Measurements from ENCODE around the gene CX3CR1. TPM values are rescaled to one million over a fixed set of nuclear protein-coding genes. Genes with fewer than 3 reads are reported as not detected.
"Not testable (repeated sequence)": the region's sequence is repeated elsewhere in the genome, so short reads cannot be mapped to it uniquely, and the experiment has no call there.

CX3CR1 gene
- total and polyA plus RNA-seq, 8 donors: 0.06 to 0.43 (median 0.26) TPM; not detected in 4

GRCh38 chr3:39234651-39235050 lies 45.2 kb downstream of the CX3CR1 start:
- Histone ChIP-seq H3K4me1 (no peaks in the 10 kb centered on the region), H3K4me3 (no peak overlapping the region), H3K27ac (no peak overlapping the region), H3K36me3 (no peaks in the 10 kb centered on the region), H3K27me3 (peaks cover 0 to 32% (median 3%) of the 10 kb centered on the region in 3 donors), H3K9me3 (no peaks in the 10 kb centered on the region)
- peak in 1 of 2 donors; percentile 28 for DNase-seq
- intact Hi-C loops (cut with DNase I; ENCODE audit: low total_unique reads): no loop called here
- 20 to 32% (median 25%) methylated on average over 2 of the region's 2 CpGs for WGBS, 5 donors
- TF ChIP-seq POLR2A (IDR thresholded peaks at IDR 0.05) (no peak), CTCF (IDR thresholded peaks at IDR 0.05) (no peak)

DNA sequence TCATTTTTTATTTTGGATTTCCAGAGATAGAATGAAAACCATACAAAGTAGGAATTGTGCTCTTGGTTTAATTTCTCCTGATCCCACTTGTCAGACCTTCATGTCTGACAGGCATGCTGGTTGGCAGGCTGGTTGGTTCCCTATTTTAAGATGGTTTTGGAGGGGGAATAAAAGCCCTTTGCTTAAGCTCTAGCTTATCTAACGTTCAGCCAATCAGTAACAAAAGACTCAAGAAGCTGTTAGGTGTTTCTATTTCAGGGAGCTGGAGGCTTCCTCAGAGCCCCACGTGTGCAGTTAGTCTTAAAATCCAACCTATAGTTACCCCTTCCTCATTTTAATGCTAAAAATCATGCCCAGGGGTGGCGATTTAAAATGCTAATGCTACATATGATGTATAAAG lies 47.0 kb downstream of the CX3CR1 start:
- intact Hi-C loops (cut with DNase I; ENCODE audit: low total_unique reads): no loop called here
- TF ChIP-seq POLR2A (IDR thresholded peaks at IDR 0.05) (no peak), CTCF (IDR thresholded peaks at IDR 0.05) (no peak), POLR2AphosphoS5 (IDR thresholded peaks at IDR 0.05) (no peak), EP300 (IDR thresholded peaks at IDR 0.05) (no peak)

DNA sequence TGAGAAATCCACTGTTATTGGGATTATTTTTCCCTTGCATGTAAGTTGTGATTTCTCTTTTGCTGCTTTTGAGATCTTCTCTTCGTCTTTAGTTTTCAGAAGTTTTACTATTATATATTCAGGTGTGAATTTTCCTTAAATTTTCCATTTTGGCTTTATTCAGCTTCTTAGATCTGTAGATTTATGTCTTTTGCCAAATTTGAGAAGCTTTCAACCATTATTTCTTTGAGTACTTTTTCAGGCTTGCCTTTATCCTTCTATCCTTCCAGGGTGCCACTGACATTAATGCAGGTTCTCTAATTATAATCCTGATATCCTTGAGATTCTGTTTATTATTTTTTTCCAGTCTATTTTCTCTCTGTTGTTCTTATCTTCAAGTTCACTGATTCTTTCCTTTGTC lies 49.4 kb downstream of the CX3CR1 start:
- WGBS, 5 donors: 79 to 92% (median 86%) methylated on average over 1 of the region's 1 CpG
- TF ChIP-seq POLR2A (IDR thresholded peaks at IDR 0.05): no peak
- no peak for TF ChIP-seq POLR2AphosphoS5 (IDR thresholded peaks at IDR 0.05)
- no peak for TF ChIP-seq EP300 (IDR thresholded peaks at IDR 0.05)
- TF ChIP-seq CTCF (IDR thresholded peaks at IDR 0.05): no peak
- no peak for DNase-seq

More for the DNA sequence above, 47.0 kb downstream of the CX3CR1 start:
- peaks cover 0 to 29% (median 3%) of the 10 kb centered on the region in 3 donors for H3K27me3 ChIP-seq
- no peaks in the 10 kb centered on the region for H3K36me3 ChIP-seq
- H3K4me3 ChIP-seq: no peak overlapping the region
- WGBS, 5 donors: 28 to 33% (median 32%) methylated on average over 3 of the region's 3 CpGs
- no peaks in the 10 kb centered on the region for H3K9me3 ChIP-seq
- no peak overlapping the region for H3K27ac ChIP-seq
- no peaks in the 10 kb centered on the region for H3K4me1 ChIP-seq
- no peak for DNase-seq

GRCh38 chr3:39228496-39228895 lies 51.3 kb downstream of the CX3CR1 start:
- Histone ChIP-seq H3K27ac (no peak overlapping the region), H3K36me3 (no peaks in the 10 kb centered on the region), H3K4me3 (no peak overlapping the region), H3K4me1 (no peaks in the 10 kb centered on the region), H3K9me3 (no peaks in the 10 kb centered on the region), H3K27me3 (peaks cover 0 to 6% (median 0%) of the 10 kb centered on the region in 3 donors)
- no peak for DNase-seq
- 71 to 90% (median 78%) methylated on average over 3 to 4 of the region's 4 CpGs for WGBS, 5 donors
- intact Hi-C loops (cut with DNase I; ENCODE audit: low total_unique reads): no loop called here
- TF ChIP-seq CTCF (IDR thresholded peaks at IDR 0.05) (no peak), EP300 (IDR thresholded peaks at IDR 0.05) (no peak), POLR2AphosphoS5 (IDR thresholded peaks at IDR 0.05) (no peak), POLR2A (IDR thresholded peaks at IDR 0.05) (no peak)

More for the DNA sequence above, 49.4 kb downstream of the CX3CR1 start:
- Histone ChIP-seq H3K27ac (no peak overlapping the region), H3K9me3 (no peaks in the 10 kb centered on the region), H3K27me3 (peaks cover 0 to 25% (median 3%) of the 10 kb centered on the region in 3 donors), H3K36me3 (no peaks in the 10 kb centered on the region), H3K4me3 (no peak overlapping the region), H3K4me1 (no peaks in the 10 kb centered on the region)
- intact Hi-C loops (cut with DNase I; ENCODE audit: low total_unique reads): no loop called here

- H3K27me3 ChIP-seq; H3K4me3 ChIP-seq; H3K27ac ChIP-seq; DNase-seq; intact Hi-C loops (cut with DNase I; ENCODE audit: low total_unique reads); H3K9me3 ChIP-seq; H3K36me3 ChIP-seq; H3K4me1 ChIP-seq: not testable (repeated sequence)
- 92 to 100% (median 96%) methylated on average over 2 to 30 of the region's 32 CpGs for WGBS, 5 donors
Measured at GRCh38 chr3:39227596-39227995, 52.2 kb downstream of the CX3CR1 start.
